Gastroesophageal sphincter (tissue), 4 donors: Measurements from ENCODE around the gene PAIP1. TPM values are rescaled to one million over a fixed set of nuclear protein-coding genes. Genes with fewer than 3 reads are reported as not detected.
"Not testable (repeated sequence)": the region's sequence is repeated elsewhere in the genome, so short reads cannot be mapped to it uniquely, and the experiment has no call there.

Experiments used
- ATAC-seq: fragments of 150-250 bp; one replicate; pipeline ENCODE4 v1.9.1; 2016; ENCODE audit warnings: mild to moderate bottlenecking, moderate library complexity
- H3K27ac ChIP-seq, 4 donors: fragments of 200-600 bp; sonication (generic) in 3 of 4; 1 replicate in 3 of 4; 2 replicates in 1 of 4; pipeline ENCODE4 v1.5.1; 2016 to 2019
- H3K27me3 ChIP-seq: fragments of 200-600 bp; sonication (generic); one replicate; pipeline ENCODE4 v1.5.1; 2019
- H3K36me3 ChIP-seq, 2 donors: fragments of 200-600 bp; sonication (generic); one replicate each; pipeline ENCODE4 v1.5.1; 2019; ENCODE audit warnings: control low read depth in 1 of 2
- H3K4me1 ChIP-seq, 3 donors: fragments of 200-600 bp; sonication (generic); 1 replicate in 2 of 3; 2 replicates in 1 of 3; pipeline ENCODE4 v1.5.1; 2016 to 2019; ENCODE audit warnings: control low read depth in 2 of 3
- H3K4me3 ChIP-seq, 2 donors: fragments of 200-600 bp; sonication (generic); one replicate each; pipeline ENCODE4 v1.5.1; 2019; ENCODE audit warnings: mild to moderate bottlenecking in 1 of 2, moderate library complexity in 1 of 2
- H3K9me3 ChIP-seq, 3 donors: fragments of 200-600 bp; sonication (generic); one replicate each; pipeline ENCODE4 v1.5.1; 2017 to 2019; ENCODE audit warnings: control low read depth in 2 of 3
- EP300 ChIP-seq: sonication (generic); formaldehyde crosslinking; IDR thresholded peaks from one replicate; pipeline ENCODE4 v1.6.1; 2017; ENCODE audit warnings: antibody characterized with exemption, mild to moderate bottlenecking
- POLR2A ChIP-seq, 2 donors: fragments of 450-650 bp; IDR thresholded peaks; one replicate each; pipeline ENCODE4 v1.6.1; 2017; ENCODE audit warnings: antibody characterized with exemption in 2 of 2, mild to moderate bottlenecking in 2 of 2, moderate library complexity in 1 of 2
- POLR2AphosphoS5 ChIP-seq: sonication (generic); formaldehyde crosslinking; IDR thresholded peaks from one replicate; pipeline ENCODE4 v1.6.1; 2017; ENCODE audit warnings: antibody characterized with exemption
- WGBS, 2 donors: methylation state at CpG; one replicate each; pipeline ENCODE4 v1.1.5; 2018; ENCODE audit warnings: low coverage in 1 of 2; 5-methylcytosine and 5-hydroxymethylcytosine counted together
- total RNA-seq, 4 donors: library from RNA; depleted of rRNA; stranded (reverse); fragments of >200 nt; gene quantifications; one replicate each; pipeline ENCODE4 v1.1.0, GENCODE V29; 2016
- TF ChIP-seq, protein P1 (sequence below), 4 experiments: fragments of 200-600 bp in 2 of 4; fragments of 450-650 bp in 2 of 4; sonication (generic) in 1 of 4; IDR thresholded peaks; one replicate each; pipeline ENCODE4 v1.5.1; 2017 to 2019; ENCODE audit warnings: antibody characterized with exemption in 4 of 4, mild to moderate bottlenecking in 2 of 4, moderate library complexity in 2 of 4

Gene PAIP1
- total RNA-seq, 4 donors from 2014 or later = 86.3 to 127 (median 107) TPM

DNA sequence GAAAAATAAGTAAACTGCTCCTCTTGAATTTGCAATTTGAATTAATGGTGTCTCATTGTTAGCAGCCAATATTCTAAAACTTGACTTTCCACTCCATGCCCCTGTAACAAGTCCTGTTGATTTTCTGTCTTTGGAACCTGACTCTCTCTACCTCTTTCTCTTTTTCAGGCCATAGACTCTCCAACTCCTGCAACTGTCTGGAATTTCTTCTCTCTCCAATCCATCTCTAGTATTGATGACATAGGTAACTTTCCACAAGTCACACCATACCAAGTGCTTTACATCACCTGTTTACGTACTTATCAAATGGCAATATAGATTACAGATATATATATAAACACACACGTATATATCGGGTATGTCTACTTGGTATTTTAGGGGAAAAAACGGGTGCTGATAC is 42.9 kb downstream of the PAIP1 start:
- WGBS, 2 donors = 8 to 22% methylated on average over 4 of the region's 4 CpGs

DNA sequence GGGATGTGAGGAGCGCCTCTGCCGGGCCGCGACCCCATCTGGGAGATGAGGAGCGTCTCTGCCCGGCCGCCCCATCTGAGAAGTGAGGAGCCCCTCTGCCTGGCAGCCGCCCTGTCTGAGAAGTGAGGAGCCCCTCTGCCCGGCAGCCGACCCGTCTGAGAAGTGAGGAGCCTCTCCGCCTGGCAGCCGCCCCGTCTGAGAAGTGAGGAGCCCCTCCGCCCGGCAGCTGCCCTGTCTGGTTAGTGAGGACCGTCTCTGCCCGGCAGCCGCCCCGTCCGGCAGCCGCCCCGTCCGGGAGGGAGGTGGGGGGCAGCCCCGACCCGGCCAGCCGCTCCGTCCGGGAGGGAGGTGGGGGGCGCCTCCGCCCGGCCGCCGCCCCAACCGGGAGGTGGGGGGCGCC is 45.8 kb downstream of the PAIP1 start:
- Histone ChIP-seq H3K36me3 (peaks cover 0 to 19% of the 10 kb centered on the region in 2 donors), H3K4me1 (peaks cover 5 to 21% (median 13%) of the 10 kb centered on the region in 3 donors)
- not testable (repeated sequence) for H3K27me3 ChIP-seq, H3K27ac ChIP-seq, H3K4me3 ChIP-seq, ATAC-seq, H3K9me3 ChIP-seq
- no CpG with 5 or more reads among the region's 36 CpGs for WGBS, 2 donors

More for the DNA sequence above, 42.9 kb downstream of the PAIP1 start:
- Histone ChIP-seq H3K27ac (no peak overlapping the region), H3K9me3 (no peaks in the 10 kb centered on the region), H3K36me3 (no peaks in the 10 kb centered on the region), H3K4me1 (peaks cover 5 to 21% (median 13%) of the 10 kb centered on the region in 3 donors), H3K4me3 (peak overlapping the region; percentile 61 to 78), H3K27me3 (no peaks in the 10 kb centered on the region)
- ATAC-seq = no peak
- no peak for TF ChIP-seq POLR2AphosphoS5
- TF ChIP-seq POLR2A (IDR thresholded peaks at IDR 0.05) = no peak
- TF ChIP-seq, protein P1, sequence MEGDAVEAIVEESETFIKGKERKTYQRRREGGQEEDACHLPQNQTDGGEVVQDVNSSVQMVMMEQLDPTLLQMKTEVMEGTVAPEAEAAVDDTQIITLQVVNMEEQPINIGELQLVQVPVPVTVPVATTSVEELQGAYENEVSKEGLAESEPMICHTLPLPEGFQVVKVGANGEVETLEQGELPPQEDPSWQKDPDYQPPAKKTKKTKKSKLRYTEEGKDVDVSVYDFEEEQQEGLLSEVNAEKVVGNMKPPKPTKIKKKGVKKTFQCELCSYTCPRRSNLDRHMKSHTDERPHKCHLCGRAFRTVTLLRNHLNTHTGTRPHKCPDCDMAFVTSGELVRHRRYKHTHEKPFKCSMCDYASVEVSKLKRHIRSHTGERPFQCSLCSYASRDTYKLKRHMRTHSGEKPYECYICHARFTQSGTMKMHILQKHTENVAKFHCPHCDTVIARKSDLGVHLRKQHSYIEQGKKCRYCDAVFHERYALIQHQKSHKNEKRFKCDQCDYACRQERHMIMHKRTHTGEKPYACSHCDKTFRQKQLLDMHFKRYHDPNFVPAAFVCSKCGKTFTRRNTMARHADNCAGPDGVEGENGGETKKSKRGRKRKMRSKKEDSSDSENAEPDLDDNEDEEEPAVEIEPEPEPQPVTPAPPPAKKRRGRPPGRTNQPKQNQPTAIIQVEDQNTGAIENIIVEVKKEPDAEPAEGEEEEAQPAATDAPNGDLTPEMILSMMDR (IDR thresholded peaks at IDR 0.05) = no peak
- no peak for TF ChIP-seq EP300

DNA sequence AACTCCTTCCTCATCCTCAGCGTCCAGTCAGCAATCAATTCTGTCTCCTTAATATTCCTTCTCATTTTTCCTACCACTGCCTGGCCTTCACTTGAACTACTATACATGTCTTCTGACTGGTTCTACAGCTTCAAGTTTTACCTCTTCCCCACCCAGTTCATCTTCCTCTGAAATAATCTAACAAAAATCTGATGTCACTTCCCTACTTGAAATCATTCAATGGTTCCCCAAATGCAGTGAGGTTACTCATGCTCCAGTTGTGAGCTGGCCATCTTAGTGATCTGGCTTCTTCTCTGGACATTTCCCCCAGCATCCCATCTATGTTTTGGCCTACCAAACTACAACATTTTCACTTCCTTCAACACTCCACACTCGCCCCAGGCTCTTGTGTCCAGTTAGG is 58.3 kb downstream of the PAIP1 start:
- WGBS, 2 donors = 100% methylated on average over 2 of the region's 2 CpGs; no CpG with 5 or more reads in 1 of the 2 donors
- peaks cover 0 to 19% of the 10 kb centered on the region in 2 donors for H3K36me3 ChIP-seq
- TF ChIP-seq POLR2A (IDR thresholded peaks at IDR 0.05) (no peak), EP300 (no peak), POLR2AphosphoS5 (no peak)
- TF ChIP-seq, protein P1 (IDR thresholded peaks at IDR 0.05) = no peak
- no peaks in the 10 kb centered on the region for H3K27me3 ChIP-seq
- H3K27ac ChIP-seq = no peak overlapping the region
- no peak overlapping the region for H3K4me3 ChIP-seq
- no peaks in the 10 kb centered on the region for H3K4me1 ChIP-seq
- no peaks in the 10 kb centered on the region for H3K9me3 ChIP-seq
- no peak for ATAC-seq

DNA sequence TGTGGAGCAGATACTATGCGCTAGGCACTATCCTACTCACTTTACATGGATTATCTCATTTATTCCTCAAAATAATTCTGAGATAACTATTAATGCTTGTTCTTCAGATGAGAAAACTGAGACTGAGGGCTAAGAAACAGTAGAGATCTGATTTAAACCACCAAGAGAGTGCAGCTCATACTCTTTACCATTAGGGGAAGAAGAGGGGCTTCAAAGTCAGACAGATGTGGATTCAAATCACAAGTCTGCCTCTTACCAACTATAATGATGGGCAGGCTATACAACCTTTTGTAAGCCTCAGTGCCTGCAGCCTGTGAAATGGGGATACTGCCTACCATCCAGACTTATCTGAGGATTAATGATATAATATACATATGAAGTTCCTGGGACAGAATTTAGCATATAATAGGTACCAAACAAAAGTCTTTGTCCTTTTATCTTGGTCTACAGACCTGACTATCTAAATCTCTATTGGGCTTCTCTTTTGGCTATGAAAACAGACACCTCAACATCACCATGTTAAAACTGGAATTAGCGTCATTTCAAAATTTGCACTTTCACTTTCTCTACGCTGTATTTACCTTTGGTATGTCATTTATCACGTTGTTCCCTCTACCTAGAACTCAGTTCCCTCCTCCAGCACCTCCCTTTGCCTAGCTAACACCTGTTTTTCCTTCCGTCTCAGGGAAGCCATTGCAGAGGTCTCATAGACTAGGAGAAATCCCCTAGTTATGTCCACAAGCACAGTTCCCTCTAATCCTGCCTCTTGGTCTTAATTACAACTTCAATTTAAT is 59.4 kb downstream of the PAIP1 start:
- Histone ChIP-seq H3K4me1 (no peaks in the 10 kb centered on the region), H3K36me3 (peaks cover 0 to 12% of the 10 kb centered on the region in 2 donors), H3K27ac (no peak overlapping the region), H3K27me3 (no peaks in the 10 kb centered on the region), H3K9me3 (no peaks in the 10 kb centered on the region), H3K4me3 (no peak overlapping the region)
- no peak for ATAC-seq
- TF ChIP-seq EP300 (no peak), POLR2A (IDR thresholded peaks at IDR 0.05) (no peak), POLR2AphosphoS5 (no peak)
- TF ChIP-seq, protein P1 (IDR thresholded peaks at IDR 0.05) = no peak
- WGBS, 2 donors = 90% methylated on average over 5 of the region's 5 CpGs

DNA sequence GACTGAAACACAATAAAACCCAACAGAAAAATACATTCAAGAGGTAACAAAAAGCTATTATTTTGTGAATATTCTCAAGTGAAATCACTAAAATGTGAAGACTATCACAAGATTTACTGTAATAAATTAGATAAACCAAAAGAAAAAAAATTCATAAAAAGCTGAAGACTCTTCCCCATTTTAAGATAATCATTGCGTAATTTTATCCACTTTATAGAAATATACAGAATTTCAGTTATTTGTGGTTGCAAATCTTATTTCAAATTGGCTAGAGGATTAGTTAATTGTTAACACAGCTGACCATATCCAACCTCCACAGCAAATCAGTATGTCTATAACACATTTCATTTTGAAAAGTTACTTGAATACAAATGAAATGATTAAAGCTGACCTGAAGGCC is 65.6 kb downstream of the PAIP1 start:
- 89 to 100% methylated on average over 1 of the region's 1 CpG for WGBS, 2 donors
- no peak overlapping the region for H3K27ac ChIP-seq
- H3K4me1 ChIP-seq = no peaks in the 10 kb centered on the region
- no peak overlapping the region for H3K4me3 ChIP-seq
- no peaks in the 10 kb centered on the region for H3K27me3 ChIP-seq
- no peak for ATAC-seq
- TF ChIP-seq POLR2AphosphoS5 = no peak
- H3K36me3 ChIP-seq = peaks cover 0 to 4% of the 10 kb centered on the region in 2 donors
- no peaks in the 10 kb centered on the region for H3K9me3 ChIP-seq

DNA sequence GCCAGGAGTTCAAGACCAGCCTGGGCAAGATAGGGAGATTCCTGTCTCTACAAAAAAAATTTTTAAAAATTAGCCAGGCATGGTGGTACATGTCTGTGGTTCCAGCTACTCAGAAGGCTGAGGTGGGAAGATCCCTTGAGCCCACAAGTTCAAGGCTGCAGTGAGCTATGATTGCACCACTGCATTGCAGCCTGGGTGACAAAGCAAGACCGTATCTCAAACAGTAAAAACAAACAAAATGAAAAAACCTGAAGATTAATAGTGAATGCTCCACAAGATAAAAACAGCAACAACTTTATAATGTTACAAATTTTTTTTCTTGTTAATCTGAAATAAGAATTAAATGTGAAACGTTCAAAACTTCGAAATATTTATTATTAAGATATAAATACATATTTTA is 70.5 kb downstream of the PAIP1 start:
- Histone ChIP-seq H3K4me3 (no peak overlapping the region), H3K9me3 (no peaks in the 10 kb centered on the region), H3K27ac (no peak overlapping the region), H3K27me3 (no peaks in the 10 kb centered on the region), H3K4me1 (peaks cover 0 to 28% (median 7%) of the 10 kb centered on the region in 3 donors), H3K36me3 (no peaks in the 10 kb centered on the region)
- TF ChIP-seq, protein P1 (IDR thresholded peaks at IDR 0.05) = no peak
- TF ChIP-seq POLR2A (IDR thresholded peaks at IDR 0.05) (no peak), EP300 (no peak), POLR2AphosphoS5 (no peak)
- no peak for ATAC-seq
- WGBS, 2 donors = 87 to 100% methylated on average over 3 of the region's 3 CpGs
